Measurements from ENCODE around the gene ATXN7L1.

GRCh38 chr7:105719395-105719794, 157.0 kb downstream of the ATXN7L1 start:
- TF ChIP-seq CTCF (IDR thresholded peaks at IDR 0.05) (no peak), POLR2A (IDR thresholded peaks at IDR 0.05; ENCODE audit: low read depth) (no peak), EP300 (IDR thresholded peaks at IDR 0.05) (no peak), POLR2AphosphoS5 (IDR thresholded peaks at IDR 0.05) (no peak)

All from esophagus muscularis mucosa (tissue), 4 donors.